MM.1S (cell line): ENCODE results near the gene VWA1.

ENCODE experiments used
- CTCF ChIP-seq: fragments of 300-600 bp; sonication (generic); IDR thresholded peaks from 2 replicates; pipeline ENCODE4 v1.5.1; 2016; ENCODE audit warnings: antibody characterized with exemption, low read length, mixed read lengths
- EZH2 ChIP-seq: fragments of 300-600 bp; sonication (generic); optimal IDR thresholded peaks from 2 replicates; pipeline ENCODE3; 2017; ENCODE audit warnings: low read depth, mild to moderate bottlenecking, antibody characterized with exemption, low read length, mixed read lengths

GRCh38 chr1:1399872-1400575 is 35.5 kb upstream of the VWA1 start:
- TF ChIP-seq CTCF (no peak), EZH2 (no peak)
